ENCODE data around the gene MKI67. TPM values are rescaled to one million over a fixed set of nuclear protein-coding genes. Genes with fewer than 3 reads are reported as not detected.

MKI67 gene
- total and polyA plus RNA-seq, 9 of the 15 experiments (the other 6 are each of a cell fraction or from before 2014, with no cell fraction given), result 11.8 to 86.5 (median 36.0) TPM

GRCh38 chr10:128070721-128071416 lies 55.4 kb downstream of the MKI67 start:
- no peak overlapping the region for H3K9ac ChIP-seq (ENCODE audit: insufficient read depth in 1 of 2, low read depth in 2 of 2, low read length in 2 of 2)
- FAIRE-seq (no peak), ATAC-seq (no peak), DNase-seq (ENCODE audit: extremely low read depth in 1 of 4, low spot score in 3 of 4) (no peak)
- H3K79me2 ChIP-seq (ENCODE audit: control insufficient read depth, insufficient read depth, low read length), result no peaks in the 10 kb centered on the region
- WGBS (ENCODE audit: insufficient coverage, low coverage, missing lambda C conversion rate), result 0% methylated on average over 11 of the region's 17 CpGs
- POLR2A ChIA-PET, result interaction anchor here (0.9 kb wide), 1 partner anchor 13 kb away, joined by 3 read pairs; no protein-coding TSS in a partner anchor
- H3K4me3 ChIP-seq, result no peak overlapping the region
- no peaks in the 10 kb centered on the region; the same call in 2 of the 3 replicates for H3K36me3 ChIP-seq (ENCODE audit: control insufficient read depth, insufficient read depth, low read length)
- H3K27me3 ChIP-seq (ENCODE audit: control insufficient read depth in 2 of 2, insufficient read depth in 2 of 2, low read length in 2 of 2), result peaks cover 3 to 29% of the 10 kb centered on the region in 2 experiments; a peak in 4 of 5 replicates
- no peak overlapping the region for H2AFZ ChIP-seq (ENCODE audit: low read depth, low read length)
- in situ Hi-C loops (cut with MboI), result no loop called here
- intact Hi-C loops (cut with micrococcal nuclease), result no loop called here
- H4K20me1 ChIP-seq (replicated peaks; ENCODE audit: control insufficient read depth, insufficient read depth, low read length), result no peaks in the 10 kb centered on the region
- no peak overlapping the region for H3K27ac ChIP-seq (ENCODE audit: extremely low read depth, low read depth, low read length)
- CTCF ChIA-PET (ENCODE audit: low intra/inter-chr PET ratio), result no interaction called here
- H3K4me2 ChIP-seq (ENCODE audit: insufficient read depth, low read length), result no peak overlapping the region
- BruUV-seq (replicated peaks), result no TSS peak
- H3K9me1 ChIP-seq (ENCODE audit: control insufficient read depth, insufficient read depth, low read length), result no peaks in the 10 kb centered on the region
- H3K9me3 ChIP-seq (replicated peaks; ENCODE audit: control insufficient read depth, insufficient read depth, low read depth, low read length), result no peaks in the 10 kb centered on the region
- TF ChIP-seq, protein P1, sequence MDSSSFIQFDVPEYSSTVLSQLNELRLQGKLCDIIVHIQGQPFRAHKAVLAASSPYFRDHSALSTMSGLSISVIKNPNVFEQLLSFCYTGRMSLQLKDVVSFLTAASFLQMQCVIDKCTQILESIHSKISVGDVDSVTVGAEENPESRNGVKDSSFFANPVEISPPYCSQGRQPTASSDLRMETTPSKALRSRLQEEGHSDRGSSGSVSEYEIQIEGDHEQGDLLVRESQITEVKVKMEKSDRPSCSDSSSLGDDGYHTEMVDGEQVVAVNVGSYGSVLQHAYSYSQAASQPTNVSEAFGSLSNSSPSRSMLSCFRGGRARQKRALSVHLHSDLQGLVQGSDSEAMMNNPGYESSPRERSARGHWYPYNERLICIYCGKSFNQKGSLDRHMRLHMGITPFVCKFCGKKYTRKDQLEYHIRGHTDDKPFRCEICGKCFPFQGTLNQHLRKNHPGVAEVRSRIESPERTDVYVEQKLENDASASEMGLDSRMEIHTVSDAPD (CRISPR knock-in tag; IDR thresholded peaks at IDR 0.05), result no peak
- no peak for TF ChIP-seq JUNB (CRISPR knock-in tag; conservative IDR thresholded peaks at IDR 0.05)
- peaks cover 0 to 5% of the 10 kb centered on the region in 2 experiments; a peak in 2 of 5 replicates for H3K4me1 ChIP-seq (replicated peaks in 1 of 2; ENCODE audit: control insufficient read depth in 2 of 2, insufficient read depth in 2 of 2, low read length in 2 of 2)

- Histone ChIP-seq H3K4me3 (no peak overlapping the region), H3K27ac (ENCODE audit: extremely low read depth, low read depth, low read length) (no peak overlapping the region), H2AFZ (ENCODE audit: low read depth, low read length) (no peak overlapping the region), H4K20me1 (replicated peaks; ENCODE audit: control insufficient read depth, insufficient read depth, low read length) (no peaks in the 10 kb centered on the region), H3K79me2 (ENCODE audit: control insufficient read depth, insufficient read depth, low read length) (no peaks in the 10 kb centered on the region), H3K9ac (ENCODE audit: insufficient read depth in 1 of 2, low read depth in 2 of 2, low read length in 2 of 2) (no peak overlapping the region; a peak in 1 of 4 replicates), H3K36me3 (ENCODE audit: control insufficient read depth, insufficient read depth, low read length) (no peaks in the 10 kb centered on the region; the same call in 2 of the 3 replicates), H3K4me2 (ENCODE audit: insufficient read depth, low read length) (no peak overlapping the region), H3K4me1 (replicated peaks in 1 of 2; ENCODE audit: control insufficient read depth in 2 of 2, insufficient read depth in 2 of 2, low read length in 2 of 2) (peaks cover 0 to 5% of the 10 kb centered on the region in 2 experiments; a peak in 2 of 5 replicates), H3K9me1 (ENCODE audit: control insufficient read depth, insufficient read depth, low read length) (no peaks in the 10 kb centered on the region), H3K27me3 (ENCODE audit: control insufficient read depth in 2 of 2, insufficient read depth in 2 of 2, low read length in 2 of 2) (peaks cover 3 to 29% of the 10 kb centered on the region in 2 experiments; a peak in 4 of 5 replicates), H3K9me3 (replicated peaks; ENCODE audit: control insufficient read depth, insufficient read depth, low read depth, low read length) (no peaks in the 10 kb centered on the region)
- no peak for ATAC-seq
- BruUV-seq (replicated peaks), result no TSS peak
- intact Hi-C loops (cut with micrococcal nuclease) (no loop called here), in situ Hi-C loops (cut with MboI) (no loop called here)
- FAIRE-seq, result no peak
- ChIA-PET CTCF (ENCODE audit: low intra/inter-chr PET ratio) (interaction anchor here (2.0 kb wide), 1 partner anchor 34 kb away, joined by 10 read pairs; no protein-coding TSS in a partner anchor), POLR2A (no interaction called here)
- no peak for DNase-seq (ENCODE audit: extremely low read depth in 1 of 4, low spot score in 3 of 4)
- 0% methylated on average over 5 of the region's 10 CpGs for WGBS (ENCODE audit: insufficient coverage, low coverage, missing lambda C conversion rate)
- no peak for TF ChIP-seq TAF15 (IDR thresholded peaks at IDR 0.05; ENCODE audit: low read depth, low read length)
- no peak for TF ChIP-seq U2AF1 (optimal IDR thresholded peaks at IDR 0.05; ENCODE audit: low read depth, low read length)
Measured at GRCh38 chr10:128070161-128070560, 56.1 kb downstream of the MKI67 start.

Measured in K562 (cell line).